ENCODE data around the gene RNF6.
"Not testable (repeated sequence)": the region's sequence is repeated elsewhere in the genome, so short reads cannot be mapped to it uniquely, and the experiment has no call there.

Gene RNF6

GRCh38 chr13:26221721-26222519 lies at the start of gene RNF6:
RNF6 (minus strand) TSS chr13:26222314; CDS start chr13:26219649, 2,665 bp downstream.
- DNase-seq (ENCODE audit: low read depth): peak; percentile 99

- no peak for DNase-seq (ENCODE audit: low read depth)
These were observed 48.6 kb upstream of the RNF6 start for GRCh38 chr13:26270707-26271106.

- no peak for DNase-seq (ENCODE audit: low read depth)
These were observed 44.2 kb upstream of the RNF6 start for GRCh38 chr13:26266311-26266710.

GRCh38 chr13:26262156-26262555 lies 40.0 kb upstream of the RNF6 start:
- DNase-seq (ENCODE audit: low read depth): no peak

- no peak for DNase-seq (ENCODE audit: low read depth)
These were observed 37.5 kb upstream of the RNF6 start for GRCh38 chr13:26259634-26260033.

GRCh38 chr13:26257049-26257448 lies 34.9 kb upstream of the RNF6 start:
- no peak for DNase-seq (ENCODE audit: low read depth)

- no peak for DNase-seq (ENCODE audit: low read depth)
These were observed 33.7 kb upstream of the RNF6 start for GRCh38 chr13:26255691-26256277.

GRCh38 chr13:26255115-26255514 lies 33.0 kb upstream of the RNF6 start:
- peak; percentile 2 for DNase-seq (ENCODE audit: low read depth)

GRCh38 chr13:26254583-26255111 lies 32.5 kb upstream of the RNF6 start:
- DNase-seq (ENCODE audit: low read depth): peak; percentile 49

- peak; percentile 88 for DNase-seq (ENCODE audit: low read depth)
These were observed 31.9 kb upstream of the RNF6 start, which contains the start of gene CDK8 for GRCh38 chr13:26253787-26254582. CDK8 (plus strand) TSS chr13:26254129; CDS start chr13:26254642, 513 bp downstream.

GRCh38 chr13:26253262-26253786 lies 31.2 kb upstream of the RNF6 start:
- DNase-seq (ENCODE audit: low read depth): no peak

- not testable (repeated sequence) for DNase-seq (ENCODE audit: low read depth)
These were observed 29.9 kb upstream of the RNF6 start for GRCh38 chr13:26252006-26252405.

GRCh38 chr13:26249551-26249950 lies 27.4 kb upstream of the RNF6 start:
- no peak for DNase-seq (ENCODE audit: low read depth)

- DNase-seq (ENCODE audit: low read depth): peak; percentile 79
These were observed 25.5 kb upstream of the RNF6 start for GRCh38 chr13:26247608-26248007.

GRCh38 chr13:26247011-26247410 lies 24.9 kb upstream of the RNF6 start:
- DNase-seq (ENCODE audit: low read depth): no peak

- no peak for DNase-seq (ENCODE audit: low read depth)
These were observed 24.0 kb upstream of the RNF6 start for GRCh38 chr13:26246154-26246553.

- DNase-seq (ENCODE audit: low read depth): no peak
These were observed 14.2 kb upstream of the RNF6 start for GRCh38 chr13:26236296-26236695.

GRCh38 chr13:26230703-26231102 lies 8.6 kb upstream of the RNF6 start:
- DNase-seq (ENCODE audit: low read depth): no peak

- no peak for DNase-seq (ENCODE audit: low read depth)
These were observed 7.0 kb upstream of the RNF6 start for GRCh38 chr13:26229080-26229615.

- DNase-seq (ENCODE audit: low read depth): no peak
These were observed 6.0 kb upstream of the RNF6 start for GRCh38 chr13:26228096-26228495.

- no peak for DNase-seq (ENCODE audit: low read depth)
These were observed 5.3 kb upstream of the RNF6 start for GRCh38 chr13:26227166-26227971.

All from amniotic epithelial cell (primary cell).